Measurements from ENCODE around the gene CEP97.
"Not testable (repeated sequence)": the region's sequence is repeated elsewhere in the genome, so short reads cannot be mapped to it uniquely, and the experiment has no call there.

DNA sequence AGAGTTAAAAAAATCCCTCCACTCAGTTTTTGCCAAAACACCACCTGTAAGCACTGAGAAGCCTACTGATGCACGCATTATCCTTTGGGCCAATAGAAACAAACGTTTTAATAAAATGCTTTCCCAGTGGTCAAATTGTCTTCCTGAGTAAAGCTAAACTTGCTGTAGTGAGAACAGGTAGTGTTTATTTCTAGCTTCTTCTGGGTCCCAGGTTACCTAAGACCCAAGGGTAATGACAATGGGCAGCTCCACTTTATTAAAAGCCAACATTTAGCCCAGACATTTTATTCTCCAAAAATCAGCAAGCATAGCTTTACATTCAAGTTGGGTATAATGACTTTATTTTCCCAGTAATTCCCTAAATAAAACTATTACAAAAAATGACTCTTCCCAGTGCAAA is 45.6 kb upstream of the CEP97 start:
- TF ChIP-seq, protein P1, sequence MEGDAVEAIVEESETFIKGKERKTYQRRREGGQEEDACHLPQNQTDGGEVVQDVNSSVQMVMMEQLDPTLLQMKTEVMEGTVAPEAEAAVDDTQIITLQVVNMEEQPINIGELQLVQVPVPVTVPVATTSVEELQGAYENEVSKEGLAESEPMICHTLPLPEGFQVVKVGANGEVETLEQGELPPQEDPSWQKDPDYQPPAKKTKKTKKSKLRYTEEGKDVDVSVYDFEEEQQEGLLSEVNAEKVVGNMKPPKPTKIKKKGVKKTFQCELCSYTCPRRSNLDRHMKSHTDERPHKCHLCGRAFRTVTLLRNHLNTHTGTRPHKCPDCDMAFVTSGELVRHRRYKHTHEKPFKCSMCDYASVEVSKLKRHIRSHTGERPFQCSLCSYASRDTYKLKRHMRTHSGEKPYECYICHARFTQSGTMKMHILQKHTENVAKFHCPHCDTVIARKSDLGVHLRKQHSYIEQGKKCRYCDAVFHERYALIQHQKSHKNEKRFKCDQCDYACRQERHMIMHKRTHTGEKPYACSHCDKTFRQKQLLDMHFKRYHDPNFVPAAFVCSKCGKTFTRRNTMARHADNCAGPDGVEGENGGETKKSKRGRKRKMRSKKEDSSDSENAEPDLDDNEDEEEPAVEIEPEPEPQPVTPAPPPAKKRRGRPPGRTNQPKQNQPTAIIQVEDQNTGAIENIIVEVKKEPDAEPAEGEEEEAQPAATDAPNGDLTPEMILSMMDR (IDR thresholded peaks at IDR 0.05) = not testable (repeated sequence)
- not testable (repeated sequence) for TF ChIP-seq POLR2A (IDR thresholded peaks at IDR 0.05)

Data from heart left ventricle (tissue), 13 donors.